AG09309 (cell line): ENCODE measurements around the gene RAI1.

Source experiments
- DNase-seq: peaks from one replicate; pipeline ENCODE4 v3.0.0-alpha.2; 2010; ENCODE audit warnings: low read depth
- H3K4me3 ChIP-seq: 2 replicates; pipeline ENCODE4 v1.5.1; 2011; ENCODE audit warnings: mild to moderate bottlenecking, low read depth, low read length, moderate library complexity; ENCODE audit not compliant: control insufficient read depth
- TF ChIP-seq, protein P1 (sequence below): IDR thresholded peaks from 2 replicates; pipeline ENCODE4 v1.5.1; 2011; ENCODE audit warnings: mild to moderate bottlenecking, low read depth, low read length, inconsistent platforms; ENCODE audit not compliant: insufficient read depth, control insufficient read depth; ENCODE audit errors: missing control alignments

The RAI1 gene

DNA sequence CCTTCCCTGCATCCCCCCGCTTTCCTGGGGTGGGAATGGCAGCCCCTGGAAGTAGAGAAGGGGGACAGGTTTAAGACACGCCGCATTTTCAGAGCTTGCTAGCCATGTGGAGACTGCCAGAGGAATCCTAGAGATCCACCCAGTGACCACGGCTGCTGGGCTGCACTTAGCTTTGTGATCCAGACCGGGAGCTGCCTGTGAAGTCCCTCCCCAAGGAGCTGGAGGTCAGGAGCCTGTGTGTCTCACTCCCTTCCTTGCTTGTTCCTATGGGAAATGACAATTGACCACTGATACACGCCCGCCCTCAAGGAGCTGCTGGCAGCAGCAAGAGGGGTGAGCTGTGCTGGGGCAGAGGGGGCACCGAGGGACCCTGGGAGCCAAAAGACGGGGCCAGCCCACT, 81.9 kb downstream of the RAI1 start:
- no peak overlapping the region for H3K4me3 ChIP-seq
- no peak for DNase-seq
- TF ChIP-seq, protein P1, sequence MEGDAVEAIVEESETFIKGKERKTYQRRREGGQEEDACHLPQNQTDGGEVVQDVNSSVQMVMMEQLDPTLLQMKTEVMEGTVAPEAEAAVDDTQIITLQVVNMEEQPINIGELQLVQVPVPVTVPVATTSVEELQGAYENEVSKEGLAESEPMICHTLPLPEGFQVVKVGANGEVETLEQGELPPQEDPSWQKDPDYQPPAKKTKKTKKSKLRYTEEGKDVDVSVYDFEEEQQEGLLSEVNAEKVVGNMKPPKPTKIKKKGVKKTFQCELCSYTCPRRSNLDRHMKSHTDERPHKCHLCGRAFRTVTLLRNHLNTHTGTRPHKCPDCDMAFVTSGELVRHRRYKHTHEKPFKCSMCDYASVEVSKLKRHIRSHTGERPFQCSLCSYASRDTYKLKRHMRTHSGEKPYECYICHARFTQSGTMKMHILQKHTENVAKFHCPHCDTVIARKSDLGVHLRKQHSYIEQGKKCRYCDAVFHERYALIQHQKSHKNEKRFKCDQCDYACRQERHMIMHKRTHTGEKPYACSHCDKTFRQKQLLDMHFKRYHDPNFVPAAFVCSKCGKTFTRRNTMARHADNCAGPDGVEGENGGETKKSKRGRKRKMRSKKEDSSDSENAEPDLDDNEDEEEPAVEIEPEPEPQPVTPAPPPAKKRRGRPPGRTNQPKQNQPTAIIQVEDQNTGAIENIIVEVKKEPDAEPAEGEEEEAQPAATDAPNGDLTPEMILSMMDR = no peak

DNA sequence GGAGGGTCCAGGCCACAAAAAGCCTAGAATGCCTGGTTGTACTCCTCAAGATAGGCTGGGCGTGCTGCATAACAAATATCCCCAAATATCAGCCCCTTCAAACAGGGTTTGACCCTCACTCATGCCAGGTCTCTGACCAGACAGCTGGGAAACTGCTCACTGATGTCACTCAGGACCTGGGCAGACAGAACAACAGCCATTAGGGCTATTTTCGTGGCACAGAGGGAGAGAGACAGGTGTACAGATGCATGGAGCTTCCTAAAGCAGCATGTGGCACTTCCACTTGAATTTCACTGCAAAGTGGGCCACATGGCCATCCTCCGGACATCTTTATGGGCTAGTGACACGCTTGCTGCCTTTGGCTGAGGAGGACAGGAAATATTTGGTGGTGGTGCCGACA, 82.5 kb downstream of the RAI1 start:
- H3K4me3 ChIP-seq = no peak overlapping the region
- no peak for DNase-seq
- TF ChIP-seq, protein P1 = no peak

DNA sequence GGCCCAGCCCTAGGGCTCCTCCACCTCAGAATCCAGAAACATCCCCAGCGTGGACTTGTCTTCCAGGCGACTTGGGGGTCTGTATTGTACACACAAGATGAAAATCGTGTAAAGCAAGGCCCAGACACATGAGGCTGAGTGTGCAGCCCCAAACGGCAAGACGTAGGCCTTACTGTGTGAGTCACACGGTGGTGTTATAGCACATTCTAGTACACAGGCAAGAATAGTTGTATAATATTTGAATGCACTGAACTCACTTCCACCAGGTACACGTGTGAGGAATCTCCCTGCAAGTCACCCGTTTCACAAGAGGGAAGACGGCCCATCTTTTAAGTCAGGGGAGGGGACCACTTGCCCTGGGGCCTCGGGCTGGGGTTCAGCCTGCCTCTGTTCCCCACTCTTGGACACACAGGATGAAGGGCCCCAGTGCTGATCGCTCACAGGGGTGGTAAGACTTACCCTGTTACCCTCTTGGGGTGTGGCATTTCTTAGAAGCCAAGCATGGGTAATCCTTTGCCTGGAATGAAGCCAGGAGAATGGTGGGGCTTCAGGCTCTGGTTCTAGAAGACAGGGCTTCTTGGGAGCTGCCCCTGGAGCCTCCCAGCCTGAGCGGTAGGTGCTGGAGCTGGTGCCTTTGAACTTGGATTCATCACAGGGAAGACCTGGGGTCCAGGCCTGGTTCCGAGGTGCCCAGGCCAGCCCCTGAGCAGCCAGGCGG, 84.3 kb downstream of the RAI1 start:
- no peak overlapping the region for H3K4me3 ChIP-seq
- DNase-seq = no peak
- TF ChIP-seq, protein P1 = no peak

DNA sequence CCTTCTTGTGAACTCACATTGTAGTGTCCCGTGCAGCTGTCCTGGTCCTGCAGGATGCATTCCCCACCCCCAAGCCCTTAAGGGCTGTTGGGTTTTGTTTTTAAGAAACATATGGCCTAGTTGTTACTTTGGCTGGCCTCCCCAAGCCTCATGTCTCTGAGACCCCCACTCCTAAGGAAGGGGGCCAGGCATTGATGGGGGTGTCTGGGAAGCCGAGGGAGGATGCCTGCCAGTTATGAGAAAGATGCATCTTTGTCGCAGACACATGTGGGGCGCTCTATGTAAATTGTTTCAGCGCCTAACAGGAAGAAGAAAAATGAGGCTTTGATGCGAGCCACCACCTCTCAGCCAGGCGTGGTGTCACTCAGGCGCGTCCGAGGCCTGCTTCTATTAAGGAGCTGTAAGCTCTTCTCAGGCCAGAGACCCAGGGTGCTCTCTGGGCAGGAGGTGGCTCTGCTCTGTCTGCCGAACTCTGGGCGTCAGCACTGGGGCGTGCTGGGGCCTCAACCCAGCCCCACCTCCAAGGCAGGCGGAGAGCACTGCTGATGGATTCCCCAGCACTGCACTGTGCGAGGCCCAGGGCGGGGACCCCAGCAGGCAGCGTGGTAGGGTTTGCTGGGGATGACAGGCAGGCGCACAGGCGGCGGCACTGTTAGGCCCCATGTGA, 85.0 kb downstream of the RAI1 start:
- no peak overlapping the region for H3K4me3 ChIP-seq
- TF ChIP-seq, protein P1 = no peak
- DNase-seq = no peak

DNA sequence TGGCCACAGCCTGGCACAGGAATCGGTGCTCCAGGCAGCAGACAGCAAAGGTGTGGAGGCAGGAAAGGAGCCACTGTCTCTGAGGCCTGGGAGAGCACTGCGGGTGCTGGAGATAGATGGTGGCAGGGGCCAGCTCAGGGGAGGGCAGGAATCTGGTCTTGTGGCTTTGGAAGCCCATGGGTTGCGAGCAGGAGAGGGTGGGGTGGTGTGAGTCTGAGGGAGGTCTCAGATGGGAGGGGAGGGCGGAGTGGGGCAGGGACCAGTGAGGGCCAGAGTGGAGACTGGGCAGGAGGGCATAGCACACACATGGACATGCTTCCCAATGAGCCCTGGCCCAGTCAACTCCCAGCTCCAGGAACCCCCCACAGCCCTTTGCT, 85.5 kb downstream of the RAI1 start:
- H3K4me3 ChIP-seq = no peak overlapping the region
- DNase-seq = no peak
- TF ChIP-seq, protein P1 = no peak

DNA sequence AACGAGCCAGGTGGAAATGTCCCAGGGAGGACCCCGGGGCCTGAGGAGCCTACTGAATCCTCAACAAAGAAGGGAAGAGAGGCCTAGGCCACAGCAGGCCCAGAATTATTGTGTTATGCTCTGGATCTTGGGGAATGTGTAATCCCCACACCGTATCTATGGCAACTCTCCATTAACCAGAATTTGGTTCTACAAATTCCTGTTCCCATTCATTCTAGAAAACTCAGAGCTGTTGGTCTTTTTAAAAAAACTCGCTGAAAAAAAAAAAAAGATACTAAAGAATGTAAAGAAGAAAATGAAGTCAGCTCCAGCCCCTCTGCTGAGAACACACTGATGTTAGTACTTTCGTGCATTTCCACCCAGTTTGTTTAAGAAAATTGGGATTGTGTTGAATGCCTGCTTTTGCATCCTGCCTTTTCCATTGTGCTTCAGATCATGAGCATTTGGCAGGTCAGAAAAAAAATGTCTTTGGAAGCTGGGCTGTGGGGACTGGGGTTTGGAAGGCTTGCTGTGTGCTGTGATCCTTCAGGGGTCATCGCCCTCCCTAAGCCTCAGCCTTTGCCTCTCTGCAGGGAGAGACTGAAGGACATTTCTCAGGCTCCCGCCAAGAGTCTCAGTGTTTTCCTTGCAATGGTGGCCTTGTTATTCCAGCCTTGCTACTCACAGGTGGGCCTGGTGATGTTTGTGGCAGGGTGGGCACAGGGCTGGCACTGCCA, 86.1 kb downstream of the RAI1 start:
- TF ChIP-seq, protein P1 = no peak

More for the DNA sequence above, 86.1 kb downstream of the RAI1 start:
- DNase-seq = no peak
- H3K4me3 ChIP-seq = no peak overlapping the region
